H1 (cell line): ENCODE results near the gene ERN2. TPM values are rescaled to one million over a fixed set of nuclear protein-coding genes. Genes with fewer than 3 reads are reported as not detected.

ENCODE experiments used
- NANOG ChIP-seq: IDR thresholded peaks from 2 replicates; pipeline ENCODE4 v1.6.1; 2011; ENCODE audit warnings: low read length, low read depth, mild to moderate bottlenecking, inconsistent platforms; ENCODE audit not compliant: insufficient read depth, poor library complexity, severe bottlenecking
- POLR2A ChIP-seq, 2 experiments: IDR thresholded peaks; 1 replicate in 1 of 2; 2 replicates in 1 of 2; pipeline ENCODE4 v1.6.1; 2011; ENCODE audit warnings: low read depth in 2 of 2, low read length in 2 of 2, mild to moderate bottlenecking in 2 of 2; ENCODE audit errors: control extremely low read depth in 1 of 2
- RXRA ChIP-seq: IDR thresholded peaks from 2 replicates; pipeline ENCODE4 v1.6.1; 2011; ENCODE audit warnings: low read depth, mild to moderate bottlenecking, low read length, moderate library complexity; ENCODE audit not compliant: insufficient read depth
- TEAD4 ChIP-seq: IDR thresholded peaks from 2 replicates; pipeline ENCODE4 v1.6.1; 2012; ENCODE audit warnings: low read depth, low read length, inconsistent platforms, mixed read lengths
- polyA plus RNA-seq, 7 experiments: library from polyadenylated mRNA; depleted of rRNA in 3 of 7; stranded (reverse) in 5 of 7; unstranded in 2 of 7; fragments of >200 nt in 5 of 7; fragments of 200-250 nt in 2 of 7; gene quantifications; 1 replicate in 5 of 7; 2 replicates in 1 of 7; 4 replicates in 1 of 7; pipeline versions ENCODE4 v1.2.1 to v1.2.3, GENCODE V29; 2011 to 2013; ENCODE audit warnings: missing spikeins in 2 of 7, mixed read lengths in 2 of 7
- total RNA-seq: library from RNA; stranded (reverse); fragmentation: NEBNext Ultra II Directional; extraction: Animal tissue kit (Norgen Biotek cat#: 25700); gene quantifications from 2 replicates; pipeline ENCODE4 v1.2.1, GENCODE V29; 2021
- TF ChIP-seq, protein P1 (sequence below): fragments of 300-600 bp; sonication (generic); IDR thresholded peaks from 2 replicates; pipeline ENCODE4 v1.7.1; 2012; ENCODE audit warnings: low read length, moderate library complexity, mild to moderate bottlenecking, inconsistent platforms; ENCODE audit not compliant: insufficient replicate concordance

The ERN2 gene
- total and polyA plus RNA-seq, 2 of the 8 experiments (the other 6 are each of a cell fraction or from before 2014, with no cell fraction given): 2.4 to 4.4 TPM

GRCh38 chr16:23668873-23669272 lies 44.1 kb downstream of the ERN2 start (continued):
- TF ChIP-seq, protein P1, sequence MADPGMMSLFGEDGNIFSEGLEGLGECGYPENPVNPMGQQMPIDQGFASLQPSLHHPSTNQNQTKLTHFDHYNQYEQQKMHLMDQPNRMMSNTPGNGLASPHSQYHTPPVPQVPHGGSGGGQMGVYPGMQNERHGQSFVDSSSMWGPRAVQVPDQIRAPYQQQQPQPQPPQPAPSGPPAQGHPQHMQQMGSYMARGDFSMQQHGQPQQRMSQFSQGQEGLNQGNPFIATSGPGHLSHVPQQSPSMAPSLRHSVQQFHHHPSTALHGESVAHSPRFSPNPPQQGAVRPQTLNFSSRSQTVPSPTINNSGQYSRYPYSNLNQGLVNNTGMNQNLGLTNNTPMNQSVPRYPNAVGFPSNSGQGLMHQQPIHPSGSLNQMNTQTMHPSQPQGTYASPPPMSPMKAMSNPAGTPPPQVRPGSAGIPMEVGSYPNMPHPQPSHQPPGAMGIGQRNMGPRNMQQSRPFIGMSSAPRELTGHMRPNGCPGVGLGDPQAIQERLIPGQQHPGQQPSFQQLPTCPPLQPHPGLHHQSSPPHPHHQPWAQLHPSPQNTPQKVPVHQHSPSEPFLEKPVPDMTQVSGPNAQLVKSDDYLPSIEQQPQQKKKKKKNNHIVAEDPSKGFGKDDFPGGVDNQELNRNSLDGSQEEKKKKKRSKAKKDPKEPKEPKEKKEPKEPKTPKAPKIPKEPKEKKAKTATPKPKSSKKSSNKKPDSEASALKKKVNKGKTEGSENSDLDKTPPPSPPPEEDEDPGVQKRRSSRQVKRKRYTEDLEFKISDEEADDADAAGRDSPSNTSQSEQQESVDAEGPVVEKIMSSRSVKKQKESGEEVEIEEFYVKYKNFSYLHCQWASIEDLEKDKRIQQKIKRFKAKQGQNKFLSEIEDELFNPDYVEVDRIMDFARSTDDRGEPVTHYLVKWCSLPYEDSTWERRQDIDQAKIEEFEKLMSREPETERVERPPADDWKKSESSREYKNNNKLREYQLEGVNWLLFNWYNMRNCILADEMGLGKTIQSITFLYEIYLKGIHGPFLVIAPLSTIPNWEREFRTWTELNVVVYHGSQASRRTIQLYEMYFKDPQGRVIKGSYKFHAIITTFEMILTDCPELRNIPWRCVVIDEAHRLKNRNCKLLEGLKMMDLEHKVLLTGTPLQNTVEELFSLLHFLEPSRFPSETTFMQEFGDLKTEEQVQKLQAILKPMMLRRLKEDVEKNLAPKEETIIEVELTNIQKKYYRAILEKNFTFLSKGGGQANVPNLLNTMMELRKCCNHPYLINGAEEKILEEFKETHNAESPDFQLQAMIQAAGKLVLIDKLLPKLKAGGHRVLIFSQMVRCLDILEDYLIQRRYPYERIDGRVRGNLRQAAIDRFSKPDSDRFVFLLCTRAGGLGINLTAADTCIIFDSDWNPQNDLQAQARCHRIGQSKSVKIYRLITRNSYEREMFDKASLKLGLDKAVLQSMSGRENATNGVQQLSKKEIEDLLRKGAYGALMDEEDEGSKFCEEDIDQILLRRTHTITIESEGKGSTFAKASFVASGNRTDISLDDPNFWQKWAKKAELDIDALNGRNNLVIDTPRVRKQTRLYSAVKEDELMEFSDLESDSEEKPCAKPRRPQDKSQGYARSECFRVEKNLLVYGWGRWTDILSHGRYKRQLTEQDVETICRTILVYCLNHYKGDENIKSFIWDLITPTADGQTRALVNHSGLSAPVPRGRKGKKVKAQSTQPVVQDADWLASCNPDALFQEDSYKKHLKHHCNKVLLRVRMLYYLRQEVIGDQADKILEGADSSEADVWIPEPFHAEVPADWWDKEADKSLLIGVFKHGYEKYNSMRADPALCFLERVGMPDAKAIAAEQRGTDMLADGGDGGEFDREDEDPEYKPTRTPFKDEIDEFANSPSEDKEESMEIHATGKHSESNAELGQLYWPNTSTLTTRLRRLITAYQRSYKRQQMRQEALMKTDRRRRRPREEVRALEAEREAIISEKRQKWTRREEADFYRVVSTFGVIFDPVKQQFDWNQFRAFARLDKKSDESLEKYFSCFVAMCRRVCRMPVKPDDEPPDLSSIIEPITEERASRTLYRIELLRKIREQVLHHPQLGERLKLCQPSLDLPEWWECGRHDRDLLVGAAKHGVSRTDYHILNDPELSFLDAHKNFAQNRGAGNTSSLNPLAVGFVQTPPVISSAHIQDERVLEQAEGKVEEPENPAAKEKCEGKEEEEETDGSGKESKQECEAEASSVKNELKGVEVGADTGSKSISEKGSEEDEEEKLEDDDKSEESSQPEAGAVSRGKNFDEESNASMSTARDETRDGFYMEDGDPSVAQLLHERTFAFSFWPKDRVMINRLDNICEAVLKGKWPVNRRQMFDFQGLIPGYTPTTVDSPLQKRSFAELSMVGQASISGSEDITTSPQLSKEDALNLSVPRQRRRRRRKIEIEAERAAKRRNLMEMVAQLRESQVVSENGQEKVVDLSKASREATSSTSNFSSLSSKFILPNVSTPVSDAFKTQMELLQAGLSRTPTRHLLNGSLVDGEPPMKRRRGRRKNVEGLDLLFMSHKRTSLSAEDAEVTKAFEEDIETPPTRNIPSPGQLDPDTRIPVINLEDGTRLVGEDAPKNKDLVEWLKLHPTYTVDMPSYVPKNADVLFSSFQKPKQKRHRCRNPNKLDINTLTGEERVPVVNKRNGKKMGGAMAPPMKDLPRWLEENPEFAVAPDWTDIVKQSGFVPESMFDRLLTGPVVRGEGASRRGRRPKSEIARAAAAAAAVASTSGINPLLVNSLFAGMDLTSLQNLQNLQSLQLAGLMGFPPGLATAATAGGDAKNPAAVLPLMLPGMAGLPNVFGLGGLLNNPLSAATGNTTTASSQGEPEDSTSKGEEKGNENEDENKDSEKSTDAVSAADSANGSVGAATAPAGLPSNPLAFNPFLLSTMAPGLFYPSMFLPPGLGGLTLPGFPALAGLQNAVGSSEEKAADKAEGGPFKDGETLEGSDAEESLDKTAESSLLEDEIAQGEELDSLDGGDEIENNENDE: no peak
- TF ChIP-seq RXRA (no peak), TEAD4 (no peak), POLR2A (IDR thresholded peaks at IDR 0.05; ENCODE audit: control extremely low read depth in 1 of 2, low read depth in 2 of 2, low read length in 2 of 2) (no peak), NANOG (no peak)
